Activated naive CD4-positive, alpha-beta T cell treated with anti-CD3 and anti-CD28 coated beads, Interleukin-2, amount 50 U/mL, for 24 hours (primary cell): ENCODE data around the gene TBRG4.
A peak's percentile ranks its signal among the peaks of the same experiment; 100 is the strongest.

ENCODE experiments used
- H3K27ac Mint-ChIP-seq: one replicate; pipeline ENCODE4 v1.8.0; 2021; ENCODE audit warnings: mild to moderate bottlenecking, mixed read lengths
- H3K27me3 Mint-ChIP-seq: one replicate; pipeline ENCODE4 v1.8.0; 2021; ENCODE audit warnings: mixed read lengths
- H3K36me3 Mint-ChIP-seq: one replicate; pipeline ENCODE4 v1.8.0; 2021; ENCODE audit warnings: mixed read lengths
- H3K4me1 Mint-ChIP-seq: one replicate; pipeline ENCODE4 v1.8.0; 2021; ENCODE audit warnings: mixed read lengths
- H3K4me3 Mint-ChIP-seq: one replicate; pipeline ENCODE4 v1.8.0; 2021; ENCODE audit warnings: mild to moderate bottlenecking, mixed read lengths
- H3K9me3 Mint-ChIP-seq: one replicate; pipeline ENCODE4 v1.8.0; 2021; ENCODE audit warnings: mixed read lengths

The TBRG4 gene

GRCh38 chr7:45108863-45109262 is 2.6 kb downstream of the TBRG4 start:
- Mint-ChIP-seq H3K9me3 (no peaks in the 10 kb centered on the region), H3K36me3 (peaks cover 24% of the 10 kb centered on the region), H3K4me1 (peaks cover 52% of the 10 kb centered on the region), H3K27ac (peak overlapping the region; percentile 72), H3K27me3 (no peaks in the 10 kb centered on the region), H3K4me3 (peak overlapping the region; percentile 78)

- Mint-ChIP-seq H3K4me3 (peak overlapping the region; percentile 78), H3K9me3 (no peaks in the 10 kb centered on the region), H3K27me3 (no peaks in the 10 kb centered on the region), H3K4me1 (peaks cover 52% of the 10 kb centered on the region), H3K27ac (peak overlapping the region; percentile 46), H3K36me3 (peaks cover 26% of the 10 kb centered on the region)
Observed at GRCh38 chr7:45107356-45107755, 4.1 kb downstream of the TBRG4 start.

GRCh38 chr7:45106820-45107219 is 4.7 kb downstream of the TBRG4 start:
- Mint-ChIP-seq H3K4me3 (peak overlapping the region; percentile 78), H3K27me3 (no peaks in the 10 kb centered on the region), H3K36me3 (peaks cover 26% of the 10 kb centered on the region), H3K9me3 (no peaks in the 10 kb centered on the region), H3K27ac (no peak overlapping the region), H3K4me1 (peaks cover 49% of the 10 kb centered on the region)

- H3K36me3 Mint-ChIP-seq, result peaks cover 23% of the 10 kb centered on the region
- no peak overlapping the region for H3K4me3 Mint-ChIP-seq
- H3K4me1 Mint-ChIP-seq, result peaks cover 45% of the 10 kb centered on the region
- H3K27ac Mint-ChIP-seq, result no peak overlapping the region
- H3K9me3 Mint-ChIP-seq, result no peaks in the 10 kb centered on the region
- H3K27me3 Mint-ChIP-seq, result no peaks in the 10 kb centered on the region
Observed at GRCh38 chr7:45105588-45106188, 5.8 kb downstream of the TBRG4 start.

GRCh38 chr7:45104844-45105587 is 6.5 kb downstream of the TBRG4 start:
- H3K9me3 Mint-ChIP-seq, result no peaks in the 10 kb centered on the region
- H3K27ac Mint-ChIP-seq, result no peak overlapping the region
- no peak overlapping the region for H3K4me3 Mint-ChIP-seq
- H3K36me3 Mint-ChIP-seq, result peaks cover 20% of the 10 kb centered on the region
- H3K27me3 Mint-ChIP-seq, result no peaks in the 10 kb centered on the region
- peaks cover 42% of the 10 kb centered on the region for H3K4me1 Mint-ChIP-seq

- no peaks in the 10 kb centered on the region for H3K27me3 Mint-ChIP-seq
- H3K9me3 Mint-ChIP-seq, result no peaks in the 10 kb centered on the region
- H3K27ac Mint-ChIP-seq, result no peak overlapping the region
- H3K4me1 Mint-ChIP-seq, result peaks cover 40% of the 10 kb centered on the region
- peaks cover 21% of the 10 kb centered on the region for H3K36me3 Mint-ChIP-seq
- no peak overlapping the region for H3K4me3 Mint-ChIP-seq
Observed at GRCh38 chr7:45103958-45104843, 7.3 kb downstream of the TBRG4 start.

GRCh38 chr7:45102785-45103712 is 8.4 kb downstream of the TBRG4 start:
- H3K27me3 Mint-ChIP-seq, result no peaks in the 10 kb centered on the region
- peaks cover 28% of the 10 kb centered on the region for H3K4me1 Mint-ChIP-seq
- H3K27ac Mint-ChIP-seq, result no peak overlapping the region
- no peaks in the 10 kb centered on the region for H3K9me3 Mint-ChIP-seq
- H3K36me3 Mint-ChIP-seq, result peaks cover 13% of the 10 kb centered on the region
- H3K4me3 Mint-ChIP-seq, result no peak overlapping the region

GRCh38 chr7:45101748-45102147 is 9.7 kb downstream of the TBRG4 start:
- Mint-ChIP-seq H3K4me1 (peaks cover 15% of the 10 kb centered on the region), H3K36me3 (peaks cover 4% of the 10 kb centered on the region), H3K9me3 (no peaks in the 10 kb centered on the region), H3K4me3 (no peak overlapping the region), H3K27me3 (no peaks in the 10 kb centered on the region), H3K27ac (no peak overlapping the region)

- peaks cover 10% of the 10 kb centered on the region for H3K4me1 Mint-ChIP-seq
Observed at GRCh38 chr7:45100761-45101480, 10.6 kb downstream of the TBRG4 start.

GRCh38 chr7:45099891-45100760 is 11.4 kb downstream of the TBRG4 start:
- H3K4me1 Mint-ChIP-seq, result peaks cover 6% of the 10 kb centered on the region
- H3K27me3 Mint-ChIP-seq, result no peaks in the 10 kb centered on the region
- H3K9me3 Mint-ChIP-seq, result no peaks in the 10 kb centered on the region
- peaks cover 4% of the 10 kb centered on the region for H3K36me3 Mint-ChIP-seq
- H3K4me3 Mint-ChIP-seq, result no peak overlapping the region
- no peak overlapping the region for H3K27ac Mint-ChIP-seq

More at GRCh38 chr7:45100761-45101480, 10.6 kb downstream of the TBRG4 start:
- H3K36me3 Mint-ChIP-seq, result peaks cover 4% of the 10 kb centered on the region
- no peaks in the 10 kb centered on the region for H3K9me3 Mint-ChIP-seq
- H3K4me3 Mint-ChIP-seq, result no peak overlapping the region
- no peaks in the 10 kb centered on the region for H3K27me3 Mint-ChIP-seq
- H3K27ac Mint-ChIP-seq, result no peak overlapping the region

- Mint-ChIP-seq H3K4me1 (peaks cover 6% of the 10 kb centered on the region), H3K9me3 (no peaks in the 10 kb centered on the region), H3K4me3 (no peak overlapping the region), H3K27me3 (no peaks in the 10 kb centered on the region), H3K27ac (no peak overlapping the region), H3K36me3 (peaks cover 7% of the 10 kb centered on the region)
Observed at GRCh38 chr7:45098983-45099839, 12.3 kb downstream of the TBRG4 start.

GRCh38 chr7:45092931-45093235 is 18.6 kb downstream of the TBRG4 start:
- no peak overlapping the region for H3K4me3 Mint-ChIP-seq
- H3K27ac Mint-ChIP-seq, result no peak overlapping the region
- H3K36me3 Mint-ChIP-seq, result peaks cover 7% of the 10 kb centered on the region

More at GRCh38 chr7:45092931-45093235, 18.6 kb downstream of the TBRG4 start:
- peaks cover 5% of the 10 kb centered on the region for H3K27me3 Mint-ChIP-seq
- peaks cover 5% of the 10 kb centered on the region for H3K9me3 Mint-ChIP-seq
- H3K4me1 Mint-ChIP-seq, result peaks cover 3% of the 10 kb centered on the region
